ENCODE data around the gene CPLX3.

DNA sequence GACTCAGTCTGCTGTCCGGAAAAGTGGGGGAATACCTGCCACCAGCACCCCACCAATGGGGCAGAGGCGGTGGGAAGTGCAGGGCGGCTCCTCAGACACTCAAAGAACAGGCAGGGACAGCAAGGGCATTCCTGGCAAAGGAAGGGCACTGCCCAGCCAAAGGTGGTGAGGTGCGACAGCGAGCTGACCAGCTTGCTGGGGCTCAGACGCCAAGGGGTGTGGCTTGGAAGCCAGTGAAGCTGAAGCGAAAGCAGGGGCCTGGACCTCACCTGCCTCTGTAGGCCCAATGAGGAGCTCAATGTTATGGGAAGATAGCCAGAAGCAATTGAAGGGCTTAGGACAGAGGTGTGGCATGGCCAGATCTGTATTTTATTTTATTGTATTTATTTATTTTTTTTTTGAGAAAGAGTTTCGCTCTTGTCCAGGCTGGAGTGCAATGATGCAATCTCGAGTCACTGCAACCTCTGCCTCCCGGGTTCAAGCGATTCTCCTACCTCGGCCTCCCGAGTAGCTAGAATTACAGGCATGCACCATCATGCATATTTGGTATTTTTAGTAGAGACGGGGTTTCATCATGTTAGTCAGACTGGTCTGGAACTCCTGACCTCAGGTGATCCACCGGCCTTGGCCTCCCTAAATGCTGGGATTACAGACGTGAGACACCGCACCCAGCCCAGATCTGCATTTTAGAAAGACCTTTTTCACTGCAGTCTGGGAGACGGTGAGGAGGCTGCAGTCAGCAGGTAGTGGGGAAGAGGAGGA, 18.2 kb upstream of the CPLX3 start:
- TF ChIP-seq, protein P1, sequence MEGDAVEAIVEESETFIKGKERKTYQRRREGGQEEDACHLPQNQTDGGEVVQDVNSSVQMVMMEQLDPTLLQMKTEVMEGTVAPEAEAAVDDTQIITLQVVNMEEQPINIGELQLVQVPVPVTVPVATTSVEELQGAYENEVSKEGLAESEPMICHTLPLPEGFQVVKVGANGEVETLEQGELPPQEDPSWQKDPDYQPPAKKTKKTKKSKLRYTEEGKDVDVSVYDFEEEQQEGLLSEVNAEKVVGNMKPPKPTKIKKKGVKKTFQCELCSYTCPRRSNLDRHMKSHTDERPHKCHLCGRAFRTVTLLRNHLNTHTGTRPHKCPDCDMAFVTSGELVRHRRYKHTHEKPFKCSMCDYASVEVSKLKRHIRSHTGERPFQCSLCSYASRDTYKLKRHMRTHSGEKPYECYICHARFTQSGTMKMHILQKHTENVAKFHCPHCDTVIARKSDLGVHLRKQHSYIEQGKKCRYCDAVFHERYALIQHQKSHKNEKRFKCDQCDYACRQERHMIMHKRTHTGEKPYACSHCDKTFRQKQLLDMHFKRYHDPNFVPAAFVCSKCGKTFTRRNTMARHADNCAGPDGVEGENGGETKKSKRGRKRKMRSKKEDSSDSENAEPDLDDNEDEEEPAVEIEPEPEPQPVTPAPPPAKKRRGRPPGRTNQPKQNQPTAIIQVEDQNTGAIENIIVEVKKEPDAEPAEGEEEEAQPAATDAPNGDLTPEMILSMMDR (IDR thresholded peaks at IDR 0.05; ENCODE audit: low read length): no peak
- no peak for TF ChIP-seq EZH2 (IDR thresholded peaks at IDR 0.05; ENCODE audit: borderline replicate concordance, low read length)

All from OCI-LY1 (cell line).